B cell (primary cell): ENCODE measurements around the gene KLHL1. TPM values are rescaled to one million over a fixed set of nuclear protein-coding genes. Genes with fewer than 3 reads are reported as not detected.

Experiments used
- ATAC-seq: fragments of 200-7000 bp; cut with Tn5 transposase; one replicate; pipeline ENCODE4 v1.10.0; 2021; ENCODE audit warnings: low read depth, mild to moderate bottlenecking, moderate number of reproducible peaks, moderate library complexity
- CTCF ChIA-PET: fragments of 350-600 bp; sonication (Branson Sonifier 250); formaldehyde crosslinking; loops from one replicate; lab custom pipeline; 2021; ENCODE audit warnings: antibody characterized with exemption, inconsistent platforms; lab: Charles Lee
- POLR2A ChIA-PET: fragments of 350-600 bp; sonication (Branson Sonifier 250); formaldehyde crosslinking; loops from one replicate; lab custom pipeline; 2021; ENCODE audit warnings: antibody characterized with exemption; lab: Charles Lee
- DNase-seq: peaks from one replicate; pipeline ENCODE4 v3.0.0; 2013
- H2AFZ ChIP-seq: 2 replicates; pipeline ENCODE4 v1.6.1; 2012; ENCODE audit warnings: mild to moderate bottlenecking, low read depth, low read length; ENCODE audit not compliant: insufficient read depth, poor library complexity, severe bottlenecking
- H3K27ac ChIP-seq, 2 donors: 1 replicate in 1 of 2; 2 replicates in 1 of 2; pipeline ENCODE4 v1.5.1; 2012 to 2013; ENCODE audit warnings: low read length in 2 of 2, mild to moderate bottlenecking in 2 of 2, moderate library complexity in 1 of 2
- H3K27me3 ChIP-seq, 4 experiments: fragments of 200-600 bp in 1 of 4; sonication (generic) in 1 of 4; replicated peaks in 1 of 4; 1 replicate in 2 of 4; 2 replicates in 2 of 4; pipeline versions ENCODE4 v1.6.1 to v1.7.0; 2013 to 2016; ENCODE audit warnings: low read length in 3 of 4, mild to moderate bottlenecking in 2 of 4, mixed read lengths in 1 of 4, moderate library complexity in 1 of 4; ENCODE audit not compliant: insufficient read depth in 4 of 4, control insufficient read depth in 3 of 4; ENCODE audit errors: control extremely low read depth in 1 of 4
- H3K36me3 ChIP-seq, 2 experiments: replicated peaks in 1 of 2; 1 replicate in 1 of 2; 2 replicates in 1 of 2; pipeline versions ENCODE4 v1.6.1 to v1.7.1; 2013; ENCODE audit warnings: low read length in 1 of 2; ENCODE audit not compliant: insufficient read depth in 2 of 2, control insufficient read depth in 1 of 2; ENCODE audit errors: control extremely low read depth in 1 of 2, extremely low read depth in 1 of 2
- H3K4me1 ChIP-seq, 2 donors: fragments of 200-600 bp in 1 of 2; sonication (generic) in 1 of 2; 1 replicate in 1 of 2; 2 replicates in 1 of 2; pipeline versions ENCODE4 v1.5.1 to v1.6.1; 2013 to 2017; ENCODE audit warnings: low read length in 2 of 2; ENCODE audit not compliant: control insufficient read depth in 2 of 2, insufficient read depth in 2 of 2
- H3K4me2 ChIP-seq: replicated peaks from 2 replicates; pipeline ENCODE3; 2012; ENCODE audit warnings: mild to moderate bottlenecking, low read depth, low read length; ENCODE audit not compliant: poor library complexity, severe bottlenecking
- H3K4me3 ChIP-seq, 5 experiments: fragments of 200-600 bp in 1 of 5; sonication (generic) in 1 of 5; 1 replicate in 3 of 5; 2 replicates in 2 of 5; pipeline versions ENCODE4 v1.5.1 to v1.7.0; 2011 to 2016; ENCODE audit warnings: low read length in 4 of 5, mild to moderate bottlenecking in 4 of 5, low read depth in 2 of 5, control low read depth in 1 of 5, moderate library complexity in 1 of 5; ENCODE audit not compliant: insufficient read depth in 1 of 5; ENCODE audit errors: control extremely low read depth in 1 of 5, extremely low read depth in 1 of 5
- H3K79me2 ChIP-seq: fragments of 200-600 bp; sonication (generic); one replicate; pipeline ENCODE4 v1.6.0; 2016; ENCODE audit warnings: low read length; ENCODE audit not compliant: control insufficient read depth, insufficient read depth
- H3K9ac ChIP-seq: fragments of 200-600 bp; sonication (generic); 2 replicates; pipeline ENCODE4 v1.6.1; 2017; ENCODE audit warnings: mild to moderate bottlenecking, low read length, moderate library complexity
- H3K9me3 ChIP-seq, 3 donors: one replicate each; pipeline versions ENCODE4 v1.6.1 to v1.7.1; 2013; ENCODE audit warnings: low read length in 2 of 3; ENCODE audit not compliant: control insufficient read depth in 2 of 3, insufficient read depth in 1 of 3; ENCODE audit errors: control extremely low read depth in 1 of 3
- H4K20me1 ChIP-seq: 2 replicates; pipeline ENCODE4 v1.6.0; 2012; ENCODE audit warnings: mild to moderate bottlenecking, low read length; ENCODE audit not compliant: insufficient read depth, control insufficient read depth, poor library complexity, severe bottlenecking
- H3K27ac Mint-ChIP-seq: one replicate; pipeline ENCODE4 v1.8.0; 2021; ENCODE audit warnings: mixed read lengths
- H3K27me3 Mint-ChIP-seq: one replicate; pipeline ENCODE4 v1.8.0; 2021; ENCODE audit warnings: mixed read lengths
- H3K4me1 Mint-ChIP-seq: one replicate; pipeline ENCODE4 v1.8.0; 2021; ENCODE audit warnings: mixed read lengths
- H3K4me3 Mint-ChIP-seq: one replicate; pipeline ENCODE4 v1.8.0; 2021; ENCODE audit warnings: mixed read lengths
- H3K9me3 Mint-ChIP-seq: one replicate; pipeline ENCODE4 v1.8.0; 2022; ENCODE audit warnings: mixed read lengths; ENCODE audit not compliant: insufficient read depth
- CTCF ChIP-seq: fragments of 200-600 bp; IDR thresholded peaks from one replicate; pipeline ENCODE4 v1.8.0; 2022; ENCODE audit warnings: antibody characterized with exemption, mild to moderate bottlenecking
- EZH2 ChIP-seq: IDR thresholded peaks from 2 replicates; pipeline ENCODE4 v1.6.1; 2012; ENCODE audit warnings: borderline replicate concordance, low read depth, mild to moderate bottlenecking, moderate library complexity, low read length; ENCODE audit not compliant: insufficient read depth, poor library complexity, severe bottlenecking
- WGBS: methylation state at CpG from one replicate; pipeline ENCODE4 v1.1.5; 2013; ENCODE audit warnings: missing lambda C conversion rate; ENCODE audit not compliant: insufficient coverage; 5-methylcytosine and 5-hydroxymethylcytosine counted together
- intact Hi-C: fragments of 100-400 bp; cut with micrococcal nuclease; formaldehyde crosslinking; loops from one replicate; pipeline ENCODE4 v1.10.0; 2022
- polyA plus RNA-seq: library from polyadenylated mRNA; depleted of rRNA; stranded (reverse); fragments of >200 nt; gene quantifications from 2 replicates; pipeline ENCODE4 v1.2.3, GENCODE V29; 2012
- total RNA-seq, 2 donors: library from RNA; stranded (reverse); fragments of 120-200 nt in 1 of 2; gene quantifications; 1 replicate in 1 of 2; 2 replicates in 1 of 2; pipeline versions ENCODE4 v1.2.3 to v1.2.4, GENCODE V29; 2013 to 2022

KLHL1 gene
- total and polyA plus RNA-seq, 2 donors (not counting 1 experiment from before 2014, with no cell fraction given) = not detected

GRCh38 chr13:69660155-69660554 is 448.1 kb downstream of the KLHL1 start:
- ATAC-seq (no peak), DNase-seq (no peak)
- Histone ChIP-seq H4K20me1 (no peaks in the 10 kb centered on the region), H3K27ac (no peak overlapping the region), H3K9me3 (peaks cover 3 to 4% (median 4%) of the 10 kb centered on the region in 3 donors), H3K4me2 (no peak overlapping the region), H3K4me3 (no peak overlapping the region), H3K27me3 (no peaks in the 10 kb centered on the region), H2AFZ (no peak overlapping the region), H3K36me3 (no peaks in the 10 kb centered on the region), H3K9ac (no peak overlapping the region), H3K79me2 (no peaks in the 10 kb centered on the region), H3K4me1 (no peaks in the 10 kb centered on the region)
- H3K9me3 Mint-ChIP-seq = peaks cover 5% of the 10 kb centered on the region
- no peaks in the 10 kb centered on the region for H3K4me1 Mint-ChIP-seq
- TF ChIP-seq EZH2 = no peak
- no peak for TF ChIP-seq CTCF
- CTCF ChIA-PET = no interaction called here
- no peak overlapping the region for H3K27ac Mint-ChIP-seq
- no peak overlapping the region for H3K4me3 Mint-ChIP-seq
- POLR2A ChIA-PET = no interaction called here
- no peaks in the 10 kb centered on the region for H3K27me3 Mint-ChIP-seq
- no CpG with 5 or more reads among the region's 6 CpGs for WGBS
- intact Hi-C loops = no loop called here

- no peaks in the 10 kb centered on the region for H3K27me3 ChIP-seq
- H3K4me2 ChIP-seq = no peak overlapping the region
- WGBS = no CpG with 5 or more reads among the region's 2 CpGs
- no peak overlapping the region for H3K9ac ChIP-seq
- Mint-ChIP-seq H3K27me3 (no peaks in the 10 kb centered on the region), H3K27ac (no peak overlapping the region), H3K4me3 (no peak overlapping the region), H3K4me1 (no peaks in the 10 kb centered on the region), H3K9me3 (peaks cover 5% of the 10 kb centered on the region)
- intact Hi-C loops = no loop called here
- no peaks in the 10 kb centered on the region for H4K20me1 ChIP-seq
- TF ChIP-seq CTCF (no peak), EZH2 (no peak)
- peaks cover 3 to 4% (median 4%) of the 10 kb centered on the region in 3 donors for H3K9me3 ChIP-seq
- ChIA-PET CTCF (no interaction called here), POLR2A (no interaction called here)
- no peaks in the 10 kb centered on the region for H3K79me2 ChIP-seq
- ATAC-seq (no peak), DNase-seq (no peak)
- no peak overlapping the region for H2AFZ ChIP-seq
- no peak overlapping the region for H3K4me3 ChIP-seq
- H3K4me1 ChIP-seq = no peaks in the 10 kb centered on the region
- no peak overlapping the region for H3K27ac ChIP-seq
- no peaks in the 10 kb centered on the region for H3K36me3 ChIP-seq
Measured at GRCh38 chr13:69657676-69658075, 450.6 kb downstream of the KLHL1 start.
